K562 (cell line): ENCODE measurements around the gene KPNA3. TPM values are rescaled to one million over a fixed set of nuclear protein-coding genes. Genes with fewer than 3 reads are reported as not detected.

ENCODE experiments used
- ATAC-seq: fragments of 200-7000 bp; cut with Tn5 transposase; 3 replicates; pipeline ENCODE4 v1.9.1; 2020; ENCODE audit warnings: moderate library complexity
- BruUV-seq: library from RNA; stranded (reverse); fragments of 400-500 nt; replicated peaks from 2 replicates; lab custom pipeline; 2021; lab: Mats Ljungman, UMichigan
- CTCF ChIA-PET: fragments of 300-600 bp; formaldehyde crosslinking; extraction: SDS; loops from one replicate; lab custom pipeline; 2021; ENCODE audit warnings: low intra/inter-chr PET ratio; lab: Yijun Ruan, JAX
- POLR2A ChIA-PET: fragments of 300-600, 350-650 bp; sonication (Branson Sonifier 250); formaldehyde crosslinking; extraction: SDS; loops from one replicate; lab custom pipeline; 2021; ENCODE audit warnings: antibody characterized with exemption, inconsistent platforms; lab: Yijun Ruan, JAX
- DNase-seq, 4 experiments: peaks; one replicate each; pipeline versions ENCODE4 v3.0.0 to v3.0.0-alpha.2; 2011 to 2018; ENCODE audit warnings: low spot score in 3 of 4, mixed read lengths in 3 of 4; ENCODE audit errors: extremely low read depth in 1 of 4
- FAIRE-seq: peaks from 2 replicates; lab custom pipeline; 2011; peaks lifted over from hg19 to GRCh38; lab: Jason Lieb, UNC
- H2AFZ ChIP-seq: 2 replicates; pipeline ENCODE4 v1.6.0; 2011; ENCODE audit warnings: low read depth, low read length, control low read depth, inconsistent platforms
- H3K27ac ChIP-seq: fragments of 200-600 bp; 3 replicates; pipeline ENCODE4 v1.8.0; 2011; ENCODE audit warnings: low read depth, mild to moderate bottlenecking, control low read depth, inconsistent platforms, low read length, moderate library complexity, mixed read lengths; ENCODE audit errors: extremely low read depth
- H3K27me3 ChIP-seq, 2 experiments: fragments of 300-600 bp in 1 of 2; 2 replicates in 1 of 2; 3 replicates in 1 of 2; pipeline versions ENCODE4 v1.6.0 to v1.8.0; 2011; ENCODE audit warnings: inconsistent platforms in 2 of 2, low read length in 2 of 2, mild to moderate bottlenecking in 1 of 2, mixed read lengths in 1 of 2, moderate library complexity in 1 of 2; ENCODE audit not compliant: control insufficient read depth in 2 of 2, insufficient read depth in 2 of 2
- H3K36me3 ChIP-seq: fragments of 300-600 bp; 3 replicates; pipeline ENCODE4 v1.8.0; 2011; ENCODE audit warnings: mild to moderate bottlenecking, low read length, inconsistent platforms; ENCODE audit not compliant: control insufficient read depth, insufficient read depth
- H3K4me1 ChIP-seq, 2 experiments: fragments of 200-600 bp in 1 of 2; replicated peaks in 1 of 2; 2 replicates in 1 of 2; 3 replicates in 1 of 2; pipeline versions ENCODE4 v1.5.1 to v1.8.0; 2011; ENCODE audit warnings: inconsistent platforms in 2 of 2, low read length in 2 of 2, mild to moderate bottlenecking in 1 of 2, mixed read lengths in 1 of 2, moderate library complexity in 1 of 2; ENCODE audit not compliant: control insufficient read depth in 2 of 2, insufficient read depth in 2 of 2
- H3K4me2 ChIP-seq: 2 replicates; pipeline ENCODE4 v1.6.1; 2011; ENCODE audit warnings: low read length, control low read depth, inconsistent platforms, mixed read lengths; ENCODE audit not compliant: insufficient read depth
- H3K4me3 ChIP-seq: fragments of 200-600 bp; sonication (generic), shearing (Covaris generic); 2 replicates; pipeline ENCODE4 v1.5.1; 2016; ENCODE audit warnings: control low read depth, inconsistent platforms
- H3K79me2 ChIP-seq: fragments of 200-600 bp; 3 replicates; pipeline ENCODE4 v1.8.0; 2011; ENCODE audit warnings: low read length, inconsistent platforms; ENCODE audit not compliant: control insufficient read depth, insufficient read depth
- H3K9ac ChIP-seq, 2 experiments: 2 replicates each; pipeline versions ENCODE4 v1.6.0 to v1.6.1; 2011; ENCODE audit warnings: low read depth in 2 of 2, low read length in 2 of 2, control low read depth in 1 of 2, inconsistent platforms in 1 of 2, mild to moderate bottlenecking in 1 of 2, mixed read lengths in 1 of 2; ENCODE audit not compliant: insufficient read depth in 1 of 2
- H3K9me1 ChIP-seq: one replicate; pipeline ENCODE4 v1.6.0; 2011; ENCODE audit warnings: inconsistent platforms, mild to moderate bottlenecking, low read length, moderate library complexity; ENCODE audit not compliant: control insufficient read depth, insufficient read depth
- H3K9me3 ChIP-seq: replicated peaks from 2 replicates; pipeline ENCODE4 v1.5.1; 2011; ENCODE audit warnings: low read depth, low read length, inconsistent platforms; ENCODE audit not compliant: control insufficient read depth, insufficient read depth
- H4K20me1 ChIP-seq: replicated peaks from 2 replicates; pipeline ENCODE4 v1.6.1; 2011; ENCODE audit warnings: low read length, inconsistent platforms, mixed read lengths; ENCODE audit not compliant: control insufficient read depth, insufficient read depth
- CCAR2 ChIP-seq: fragments of 200-400 bp; formaldehyde crosslinking; IDR thresholded peaks from 2 replicates; pipeline ENCODE4 v1.6.1; 2017; ENCODE audit warnings: mild to moderate bottlenecking, low read depth, low read length
- EWSR1 ChIP-seq: fragments of 450-650 bp; IDR thresholded peaks from 2 replicates; pipeline ENCODE4 v1.6.1; 2018; ENCODE audit warnings: borderline replicate concordance, mild to moderate bottlenecking, low read depth, moderate library complexity; ENCODE audit not compliant: partially characterized antibody
- KAT2B ChIP-seq: IDR thresholded peaks from one replicate; pipeline ENCODE4 v1.6.1; 2012; ENCODE audit warnings: low read depth, mild to moderate bottlenecking, control low read depth, inconsistent platforms, low read length, moderate library complexity
- MXI1 ChIP-seq: IDR thresholded peaks from 2 replicates; pipeline ENCODE4 v1.6.1; 2011; ENCODE audit warnings: low read depth, mild to moderate bottlenecking, improper control_type of control experiment, low read length
- NR3C1 ChIP-seq: sonication (generic); formaldehyde crosslinking; IDR thresholded peaks from 2 replicates; pipeline ENCODE4 v1.8.1; 2022; ENCODE audit warnings: missing genetic modification reagents
- NUFIP1 ChIP-seq: fragments of 450-650 bp; IDR thresholded peaks from 2 replicates; pipeline ENCODE4 v1.6.1; 2018; ENCODE audit not compliant: partially characterized antibody
- POU5F1 ChIP-seq: fragments of 150-350 bp; IDR thresholded peaks from 2 replicates; pipeline ENCODE4 v1.6.1; 2014; ENCODE audit warnings: borderline replicate concordance, low read length, low read depth, mild to moderate bottlenecking; ENCODE audit not compliant: partially characterized antibody
- RBM17 ChIP-seq: fragments of 200-400 bp; formaldehyde crosslinking; IDR thresholded peaks from 2 replicates; pipeline ENCODE4 v1.6.1; 2017; ENCODE audit warnings: low read depth, mild to moderate bottlenecking, low read length, borderline replicate concordance
- SETDB1 ChIP-seq: IDR thresholded peaks from one replicate; pipeline ENCODE4 v1.6.1; 2012; ENCODE audit warnings: low read length, control low read depth, inconsistent platforms
- SIN3A ChIP-seq, 2 experiments: fragments of 150-350 bp in 1 of 2; IDR thresholded peaks; 2 replicates each; pipeline ENCODE4 v1.6.1; 2011 to 2016; ENCODE audit warnings: borderline replicate concordance in 2 of 2, low read depth in 2 of 2, low read length in 2 of 2, mild to moderate bottlenecking in 2 of 2, moderate library complexity in 2 of 2; ENCODE audit not compliant: control insufficient read depth in 1 of 2
- ZBTB1 ChIP-seq: sonication (generic); formaldehyde crosslinking; IDR thresholded peaks from 2 replicates; pipeline ENCODE4 v1.8.1; 2023; ENCODE audit warnings: missing genetic modification reagents, low read depth, mild to moderate bottlenecking, borderline replicate concordance
- ZNF143 ChIP-seq: sonication (generic); formaldehyde crosslinking; IDR thresholded peaks from 2 replicates; pipeline ENCODE4 v1.9.0; 2022; ENCODE audit warnings: mild to moderate bottlenecking, missing genetic modification reagents
- ZNF212 ChIP-seq: fragments of 450-650 bp; formaldehyde crosslinking; IDR thresholded peaks from 2 replicates; pipeline ENCODE4 v1.4.0; 2020; ENCODE audit warnings: mild to moderate bottlenecking
- ZNF217 ChIP-seq: sonication (generic); formaldehyde crosslinking; IDR thresholded peaks from 2 replicates; pipeline ENCODE4 v1.8.0; 2022; ENCODE audit warnings: mild to moderate bottlenecking, missing genetic modification reagents
- WGBS: fragments of 100-300 bp; shearing (Covaris generic); methylation state at CpG from one replicate; pipeline ENCODE4 v1.1.6; 2016; ENCODE audit warnings: low coverage, mixed read lengths; ENCODE audit not compliant: insufficient coverage; ENCODE audit errors: missing lambda C conversion rate; 5-methylcytosine and 5-hydroxymethylcytosine counted together
- in situ Hi-C: fragments of 300-500 bp; cut with MboI; formaldehyde crosslinking; loops from 4 replicates; pipeline ENCODE4 v1.15.0; 2018; ENCODE audit warnings: inconsistent platforms, mixed read lengths
- intact Hi-C: fragments of 100-400 bp; cut with micrococcal nuclease; formaldehyde crosslinking; loops from 2 replicates; pipeline ENCODE4 v1.14.2; 2022
- polyA plus RNA-seq, 8 experiments: library from polyadenylated mRNA; depleted of rRNA in 4 of 8; stranded (reverse) in 5 of 8; unstranded in 3 of 8; fragments of >200 nt; fragmentation: Nextera tagmentation in 2 of 8; fragmentation: Illumina TruSeq in 1 of 8; extraction: Ambion mirVana in 2 of 8; extraction: Trizol in 1 of 8; gene quantifications; 2 replicates each; pipeline versions ENCODE4 v1.2.1 to v1.2.3, GENCODE V29; 2011 to 2014; ENCODE audit warnings: inconsistent platforms in 1 of 8, missing spikeins in 1 of 8
- total RNA-seq, 7 experiments: library from RNA; depleted of rRNA in 6 of 7; stranded (reverse); fragments of >200 nt in 6 of 7; fragmentation: Illumina TruSeq in 2 of 7; extraction: Trizol in 2 of 7; gene quantifications; 2 replicates each; pipeline versions ENCODE4 v1.2.1 to v1.2.3, GENCODE V29; 2011 to 2021; ENCODE audit warnings: low replicate concordance in 1 of 7
- TF ChIP-seq, protein P1 (sequence below): fragments of 150-350 bp; conservative IDR thresholded peaks from 2 replicates; pipeline ENCODE4 v1.6.1; 2014; ENCODE audit warnings: low read length
- TF ChIP-seq, protein P2 (sequence below): IDR thresholded peaks from 3 replicates; pipeline ENCODE4 v1.6.1; 2011; ENCODE audit warnings: borderline replicate concordance, mild to moderate bottlenecking; ENCODE audit not compliant: insufficient read length, insufficient read depth
- TF ChIP-seq, protein P3 (sequence below), 2 experiments: IDR thresholded peaks; 2 replicates each; pipeline ENCODE4 v1.6.1; 2011; ENCODE audit warnings: borderline replicate concordance in 1 of 2, control low read depth in 1 of 2, low read depth in 1 of 2, low read length in 1 of 2, mild to moderate bottlenecking in 1 of 2, mixed read lengths in 1 of 2, moderate library complexity in 1 of 2; ENCODE audit not compliant: insufficient read depth in 1 of 2, insufficient read length in 1 of 2, poor library complexity in 1 of 2, severe bottlenecking in 1 of 2; ENCODE audit errors: extremely low read depth in 1 of 2

Gene KPNA3
- total and polyA plus RNA-seq, 9 of the 15 experiments (the other 6 are each of a cell fraction or from before 2014, with no cell fraction given) = 8.5 to 23.4 (median 15.7) TPM

DNA sequence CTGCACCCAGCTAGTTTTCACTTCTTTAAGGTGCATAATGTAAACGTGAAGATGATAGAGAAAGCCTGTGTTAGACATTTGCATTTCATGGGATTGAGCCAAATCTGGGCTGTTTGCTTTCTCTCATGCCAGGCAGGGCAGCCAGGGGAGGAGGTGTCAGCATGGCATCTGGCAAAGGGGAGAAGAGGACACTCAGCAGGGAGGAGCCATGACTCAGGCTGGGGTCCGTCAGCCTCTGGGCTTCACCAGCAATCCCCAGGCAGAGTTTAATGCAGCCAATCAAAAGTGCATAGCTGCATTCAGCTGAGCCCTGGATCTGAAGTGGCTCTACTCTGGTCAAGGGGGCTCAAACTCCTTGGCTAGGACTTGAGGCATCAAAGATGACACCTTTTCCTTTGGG lies 124.7 kb downstream of the KPNA3 start:
- TF ChIP-seq, protein P1, sequence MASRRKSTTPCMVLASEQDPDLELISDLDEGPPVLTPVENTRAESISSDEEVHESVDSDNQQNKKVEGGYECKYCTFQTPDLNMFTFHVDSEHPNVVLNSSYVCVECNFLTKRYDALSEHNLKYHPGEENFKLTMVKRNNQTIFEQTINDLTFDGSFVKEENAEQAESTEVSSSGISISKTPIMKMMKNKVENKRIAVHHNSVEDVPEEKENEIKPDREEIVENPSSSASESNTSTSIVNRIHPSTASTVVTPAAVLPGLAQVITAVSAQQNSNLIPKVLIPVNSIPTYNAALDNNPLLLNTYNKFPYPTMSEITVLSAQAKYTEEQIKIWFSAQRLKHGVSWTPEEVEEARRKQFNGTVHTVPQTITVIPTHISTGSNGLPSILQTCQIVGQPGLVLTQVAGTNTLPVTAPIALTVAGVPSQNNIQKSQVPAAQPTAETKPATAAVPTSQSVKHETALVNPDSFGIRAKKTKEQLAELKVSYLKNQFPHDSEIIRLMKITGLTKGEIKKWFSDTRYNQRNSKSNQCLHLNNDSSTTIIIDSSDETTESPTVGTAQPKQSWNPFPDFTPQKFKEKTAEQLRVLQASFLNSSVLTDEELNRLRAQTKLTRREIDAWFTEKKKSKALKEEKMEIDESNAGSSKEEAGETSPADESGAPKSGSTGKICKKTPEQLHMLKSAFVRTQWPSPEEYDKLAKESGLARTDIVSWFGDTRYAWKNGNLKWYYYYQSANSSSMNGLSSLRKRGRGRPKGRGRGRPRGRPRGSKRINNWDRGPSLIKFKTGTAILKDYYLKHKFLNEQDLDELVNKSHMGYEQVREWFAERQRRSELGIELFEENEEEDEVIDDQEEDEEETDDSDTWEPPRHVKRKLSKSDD = no peak
- TF ChIP-seq ZBTB1 (no peak), NUFIP1 (no peak), SETDB1 (no peak), SIN3A (IDR thresholded peaks at IDR 0.05; ENCODE audit: borderline replicate concordance in 2 of 2, control insufficient read depth in 1 of 2, low read depth in 2 of 2, low read length in 2 of 2) (no peak), POU5F1 (no peak), RBM17 (no peak), ZNF212 (CRISPR knock-in tag) (no peak), ZNF217 (CRISPR knock-in tag) (no peak), NR3C1 (CRISPR knock-in tag) (no peak), EWSR1 (no peak), ZNF143 (CRISPR knock-in tag) (no peak), MXI1 (no peak), CCAR2 (no peak), KAT2B (no peak)
- TF ChIP-seq, protein P2, sequence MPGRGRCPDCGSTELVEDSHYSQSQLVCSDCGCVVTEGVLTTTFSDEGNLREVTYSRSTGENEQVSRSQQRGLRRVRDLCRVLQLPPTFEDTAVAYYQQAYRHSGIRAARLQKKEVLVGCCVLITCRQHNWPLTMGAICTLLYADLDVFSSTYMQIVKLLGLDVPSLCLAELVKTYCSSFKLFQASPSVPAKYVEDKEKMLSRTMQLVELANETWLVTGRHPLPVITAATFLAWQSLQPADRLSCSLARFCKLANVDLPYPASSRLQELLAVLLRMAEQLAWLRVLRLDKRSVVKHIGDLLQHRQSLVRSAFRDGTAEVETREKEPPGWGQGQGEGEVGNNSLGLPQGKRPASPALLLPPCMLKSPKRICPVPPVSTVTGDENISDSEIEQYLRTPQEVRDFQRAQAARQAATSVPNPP = no peak
- TF ChIP-seq, protein P3, sequence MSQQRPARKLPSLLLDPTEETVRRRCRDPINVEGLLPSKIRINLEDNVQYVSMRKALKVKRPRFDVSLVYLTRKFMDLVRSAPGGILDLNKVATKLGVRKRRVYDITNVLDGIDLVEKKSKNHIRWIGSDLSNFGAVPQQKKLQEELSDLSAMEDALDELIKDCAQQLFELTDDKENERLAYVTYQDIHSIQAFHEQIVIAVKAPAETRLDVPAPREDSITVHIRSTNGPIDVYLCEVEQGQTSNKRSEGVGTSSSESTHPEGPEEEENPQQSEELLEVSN (IDR thresholded peaks at IDR 0.05; ENCODE audit: borderline replicate concordance in 1 of 2, extremely low read depth in 1 of 2, insufficient read depth in 1 of 2, insufficient read length in 1 of 2, low read depth in 1 of 2, low read length in 1 of 2, poor library complexity in 1 of 2, severe bottlenecking in 1 of 2) = no peak
- intact Hi-C loops = no loop called here
- H3K4me2 ChIP-seq = no peak overlapping the region
- H3K27me3 ChIP-seq = no peaks in the 10 kb centered on the region
- no peak overlapping the region for H3K27ac ChIP-seq
- no peak overlapping the region for H3K4me3 ChIP-seq
- no peaks in the 10 kb centered on the region for H3K9me1 ChIP-seq
- DNase-seq (no peak), ATAC-seq (no peak), FAIRE-seq (no peak)
- H3K9me3 ChIP-seq = no peaks in the 10 kb centered on the region
- H3K4me1 ChIP-seq = no peaks in the 10 kb centered on the region
- H2AFZ ChIP-seq = no peak overlapping the region
- H4K20me1 ChIP-seq = no peaks in the 10 kb centered on the region
- WGBS = 93% methylated on average over 2 of the region's 2 CpGs
- in situ Hi-C loops = loop anchor here (25.0 kb wide), 1 partner anchor 1395 kb away; no protein-coding TSS in a partner anchor
- ChIA-PET POLR2A (no interaction called here), CTCF (no interaction called here)
- H3K9ac ChIP-seq = no peak overlapping the region
- peaks cover 21% of the 10 kb centered on the region; the same call in 2 of the 3 replicates for H3K36me3 ChIP-seq
- no TSS peak for BruUV-seq
- no peaks in the 10 kb centered on the region; the same call in 2 of the 3 replicates for H3K79me2 ChIP-seq
